Measurements from ENCODE around the gene CPB2.

- TF ChIP-seq CTCF (IDR thresholded peaks at IDR 0.05) (peak in 3 of 4 experiments; percentile 44 to 80 (median 74)), POLR2A (IDR thresholded peaks at IDR 0.05) (no peak)
Observed at GRCh38 chr13:46126552-46127357, 21.9 kb upstream of the CPB2 start.

Data from prostate gland (tissue), 2 donors.